Esophagus muscularis mucosa (tissue), 4 donors: ENCODE data around the gene EBLN2. TPM values are rescaled to one million over a fixed set of nuclear protein-coding genes. Genes with fewer than 3 reads are reported as not detected.

ENCODE experiments used
- DNase-seq: peaks from one replicate; pipeline ENCODE4 v3.0.0-alpha.2; 2017; ENCODE audit errors: extremely low spot score
- H3K27ac ChIP-seq, 4 donors: fragments of 200-600 bp; sonication (generic); replicated peaks in 1 of 4; 1 replicate in 3 of 4; 2 replicates in 1 of 4; pipeline ENCODE4 v1.5.1; 2016 to 2019; ENCODE audit warnings: mild to moderate bottlenecking in 1 of 4
- H3K27me3 ChIP-seq, 4 donors: fragments of 200-600 bp; sonication (generic); one replicate each; pipeline versions ENCODE4 v1.5.1 to v1.6.0; 2016 to 2019
- H3K36me3 ChIP-seq, 4 donors: fragments of 200-600 bp; sonication (generic); one replicate each; pipeline ENCODE4 v1.5.1; 2016 to 2019
- H3K4me1 ChIP-seq, 4 donors: fragments of 200-600 bp; sonication (generic); one replicate each; pipeline ENCODE4 v1.5.1; 2016 to 2019
- H3K4me3 ChIP-seq, 4 donors: fragments of 200-600 bp; sonication (generic); 1 replicate in 2 of 4; 2 replicates in 2 of 4; pipeline ENCODE4 v1.5.1; 2016 to 2019; ENCODE audit warnings: mild to moderate bottlenecking in 4 of 4, moderate library complexity in 1 of 4
- H3K9me3 ChIP-seq, 4 donors: fragments of 200-600 bp; sonication (generic); 1 replicate in 3 of 4; 2 replicates in 1 of 4; pipeline ENCODE4 v1.5.1; 2016 to 2019
- EP300 ChIP-seq: sonication (generic); formaldehyde crosslinking; IDR thresholded peaks from one replicate; pipeline ENCODE4 v1.6.1; 2017; ENCODE audit warnings: antibody characterized with exemption
- POLR2A ChIP-seq: fragments of 450-650 bp; IDR thresholded peaks from one replicate; pipeline ENCODE4 v1.6.1; 2017; ENCODE audit warnings: antibody characterized with exemption, moderate library complexity, mild to moderate bottlenecking, low read depth
- POLR2AphosphoS5 ChIP-seq, 2 donors: sonication (generic); formaldehyde crosslinking; IDR thresholded peaks; one replicate each; pipeline ENCODE4 v1.6.1; 2017; ENCODE audit warnings: antibody characterized with exemption in 2 of 2
- WGBS: methylation state at CpG from one replicate; pipeline ENCODE4 v1.1.5; 2018; 5-methylcytosine and 5-hydroxymethylcytosine counted together
- intact Hi-C: fragments of 100-400 bp; cut with DNase I; formaldehyde crosslinking; loops from one replicate; pipeline ENCODE4 v1.15.1; 2023
- total RNA-seq, 4 donors: library from RNA; depleted of rRNA; stranded (reverse); fragments of >200 nt; gene quantifications; one replicate each; pipeline versions ENCODE4 v1.1.0 to v1.2.1, GENCODE V29; 2016
- TF ChIP-seq, protein P1 (sequence below), 3 experiments: fragments of 200-600 bp in 2 of 3; fragments of 450-650 bp in 1 of 3; sonication (generic) in 2 of 3; IDR thresholded peaks; one replicate each; pipeline ENCODE4 v1.5.1; 2017 to 2019; ENCODE audit warnings: antibody characterized with exemption in 3 of 3, mild to moderate bottlenecking in 2 of 3, moderate library complexity in 1 of 3

The EBLN2 gene
- total RNA-seq, 4 donors from 2014 or later = 1.0 to 2.8 (median 2.4) TPM

DNA sequence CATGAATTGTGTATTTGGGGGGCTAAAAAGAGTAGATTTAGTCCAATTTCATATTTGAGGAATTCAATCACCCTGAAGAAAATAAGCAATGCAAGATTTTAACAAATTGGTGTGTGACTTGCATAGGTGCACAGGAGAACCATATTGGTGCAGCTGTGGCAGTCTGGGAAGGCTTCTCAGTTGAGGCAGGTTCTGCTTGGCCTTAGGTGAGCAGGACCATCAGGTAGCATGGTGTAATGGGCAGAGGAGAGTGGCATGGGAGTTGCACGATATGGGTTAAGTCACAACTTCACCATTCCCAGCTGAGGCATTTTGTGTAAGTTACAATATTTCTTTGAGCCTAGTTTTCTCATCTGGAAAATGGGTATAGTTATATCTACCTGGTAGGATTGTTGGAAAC is 10.5 kb downstream of the EBLN2 start:
- DNase-seq = no peak

DNA sequence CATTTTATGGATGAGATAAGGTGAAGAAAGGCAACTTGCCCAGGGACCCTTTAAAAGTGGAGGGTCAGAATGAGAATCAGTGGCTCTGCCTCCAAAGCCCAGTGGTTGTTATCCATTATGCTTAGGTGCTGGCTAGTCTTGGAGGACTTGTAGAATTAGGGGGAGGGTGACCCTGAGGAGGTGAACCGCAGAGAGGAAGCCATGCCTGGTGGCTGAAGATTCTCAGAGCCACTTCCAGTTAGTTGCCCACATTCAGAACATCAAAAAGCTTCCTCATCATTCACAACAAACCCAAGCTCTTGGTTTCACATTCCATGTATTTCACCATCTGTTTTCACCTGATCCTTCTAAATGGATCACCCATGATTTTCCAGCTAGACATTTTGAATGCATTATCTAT is 11.2 kb downstream of the EBLN2 start:
- no peaks in the 10 kb centered on the region for H3K9me3 ChIP-seq
- peaks cover 0 to 5% (median 0%) of the 10 kb centered on the region in 4 donors for H3K4me1 ChIP-seq
- WGBS = 67% methylated on average over 1 of the region's 1 CpG
- no peaks in the 10 kb centered on the region for H3K27me3 ChIP-seq
- no peak overlapping the region for H3K27ac ChIP-seq
- DNase-seq = no peak
- H3K4me3 ChIP-seq = no peak overlapping the region
- no peak for TF ChIP-seq POLR2A
- TF ChIP-seq EP300 = no peak
- TF ChIP-seq, protein P1, sequence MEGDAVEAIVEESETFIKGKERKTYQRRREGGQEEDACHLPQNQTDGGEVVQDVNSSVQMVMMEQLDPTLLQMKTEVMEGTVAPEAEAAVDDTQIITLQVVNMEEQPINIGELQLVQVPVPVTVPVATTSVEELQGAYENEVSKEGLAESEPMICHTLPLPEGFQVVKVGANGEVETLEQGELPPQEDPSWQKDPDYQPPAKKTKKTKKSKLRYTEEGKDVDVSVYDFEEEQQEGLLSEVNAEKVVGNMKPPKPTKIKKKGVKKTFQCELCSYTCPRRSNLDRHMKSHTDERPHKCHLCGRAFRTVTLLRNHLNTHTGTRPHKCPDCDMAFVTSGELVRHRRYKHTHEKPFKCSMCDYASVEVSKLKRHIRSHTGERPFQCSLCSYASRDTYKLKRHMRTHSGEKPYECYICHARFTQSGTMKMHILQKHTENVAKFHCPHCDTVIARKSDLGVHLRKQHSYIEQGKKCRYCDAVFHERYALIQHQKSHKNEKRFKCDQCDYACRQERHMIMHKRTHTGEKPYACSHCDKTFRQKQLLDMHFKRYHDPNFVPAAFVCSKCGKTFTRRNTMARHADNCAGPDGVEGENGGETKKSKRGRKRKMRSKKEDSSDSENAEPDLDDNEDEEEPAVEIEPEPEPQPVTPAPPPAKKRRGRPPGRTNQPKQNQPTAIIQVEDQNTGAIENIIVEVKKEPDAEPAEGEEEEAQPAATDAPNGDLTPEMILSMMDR (IDR thresholded peaks at IDR 0.05) = no peak
- TF ChIP-seq POLR2AphosphoS5 (IDR thresholded peaks at IDR 0.05) = no peak
- intact Hi-C loops = no loop called here
- peaks cover 0 to 10% (median 0%) of the 10 kb centered on the region in 4 donors for H3K36me3 ChIP-seq

More for the DNA sequence above, 10.5 kb downstream of the EBLN2 start:
- Histone ChIP-seq H3K4me1 (peaks cover 0 to 5% (median 0%) of the 10 kb centered on the region in 4 donors), H3K4me3 (no peak overlapping the region), H3K36me3 (peaks cover 0 to 13% (median 1%) of the 10 kb centered on the region in 4 donors), H3K27me3 (no peaks in the 10 kb centered on the region), H3K27ac (no peak overlapping the region), H3K9me3 (no peaks in the 10 kb centered on the region)
- WGBS = 100% methylated on average over 1 of the region's 1 CpG
- TF ChIP-seq, protein P1 (IDR thresholded peaks at IDR 0.05) = no peak
- TF ChIP-seq POLR2A (no peak), EP300 (no peak), POLR2AphosphoS5 (IDR thresholded peaks at IDR 0.05) (no peak)
- intact Hi-C loops = no loop called here

DNA sequence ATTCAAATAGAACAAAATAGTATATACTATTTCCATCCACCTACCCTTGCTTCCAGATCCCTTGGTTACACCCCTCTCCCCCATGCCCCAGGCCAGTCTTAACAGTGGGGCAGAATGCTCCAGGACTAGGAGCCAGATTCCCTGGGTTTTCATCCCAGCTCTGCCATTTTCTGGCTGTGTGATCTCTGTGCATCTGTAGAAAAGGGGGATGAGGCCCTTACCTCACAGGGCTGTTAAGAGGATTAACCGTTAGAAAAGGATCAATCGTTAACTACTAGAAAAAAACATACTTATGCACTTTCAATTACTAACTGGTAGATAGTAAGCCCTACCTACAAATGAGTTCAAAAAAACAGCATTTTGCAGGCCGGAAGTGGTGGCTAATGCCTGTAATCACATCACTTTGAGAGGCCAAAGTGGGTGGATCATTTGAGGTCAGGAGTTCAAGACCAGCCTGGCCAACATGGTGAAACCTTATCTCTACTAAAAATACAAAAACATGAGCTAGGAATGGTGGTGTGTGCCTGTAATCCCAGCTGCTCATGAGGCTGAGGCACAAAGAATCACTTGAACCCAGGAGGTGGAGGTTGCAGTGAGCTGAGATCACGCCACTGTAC is 11.7 kb downstream of the EBLN2 start:
- TF ChIP-seq POLR2A = no peak
- TF ChIP-seq POLR2AphosphoS5 (IDR thresholded peaks at IDR 0.05) = no peak
- TF ChIP-seq EP300 = no peak
- TF ChIP-seq, protein P1 (IDR thresholded peaks at IDR 0.05) = no peak
- peaks cover 0 to 5% (median 0%) of the 10 kb centered on the region in 4 donors for H3K4me1 ChIP-seq
- H3K27ac ChIP-seq = no peak overlapping the region
- peaks cover 0 to 10% (median 0%) of the 10 kb centered on the region in 4 donors for H3K36me3 ChIP-seq
- WGBS = 86% methylated on average over 4 of the region's 4 CpGs
- DNase-seq = no peak
- no peaks in the 10 kb centered on the region for H3K9me3 ChIP-seq
- no peaks in the 10 kb centered on the region for H3K27me3 ChIP-seq
- intact Hi-C loops = no loop called here
- H3K4me3 ChIP-seq = no peak overlapping the region

DNA sequence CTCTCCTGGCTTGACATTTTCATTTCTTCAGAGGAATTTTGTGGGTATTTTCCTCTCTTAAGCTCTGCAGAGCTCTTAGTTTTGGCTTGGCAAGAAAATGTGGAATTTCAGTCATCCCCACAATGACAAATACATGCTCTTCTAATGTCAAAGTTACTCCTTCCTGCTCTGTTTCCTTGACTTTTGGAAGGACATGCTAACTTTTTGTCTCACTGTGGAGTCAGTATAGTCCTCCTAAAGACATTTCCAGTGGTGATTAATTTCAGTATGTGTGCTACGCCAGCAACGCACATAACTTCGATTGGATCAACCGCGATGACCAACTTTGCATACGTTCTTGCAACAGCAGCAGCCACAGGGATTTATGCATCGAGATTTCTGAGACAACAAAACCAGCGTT is 13.3 kb downstream of the EBLN2 start:
- intact Hi-C loops = no loop called here
- Histone ChIP-seq H3K4me1 (peaks cover 0 to 5% (median 0%) of the 10 kb centered on the region in 4 donors), H3K36me3 (no peaks in the 10 kb centered on the region), H3K9me3 (no peaks in the 10 kb centered on the region), H3K27me3 (no peaks in the 10 kb centered on the region), H3K4me3 (no peak overlapping the region), H3K27ac (no peak overlapping the region)
- TF ChIP-seq, protein P1 (IDR thresholded peaks at IDR 0.05) = no peak
- DNase-seq = no peak
- 85% methylated on average over 8 of the region's 8 CpGs for WGBS
